ENCODE results near the gene CTXN1. TPM values are rescaled to one million over a fixed set of nuclear protein-coding genes. Genes with fewer than 3 reads are reported as not detected.

CTXN1 gene
- total RNA-seq, 1 donor: 2.5 TPM

GRCh38 chr19:7927605-7928333, 1.8 kb upstream of the CTXN1 start:
- no peak overlapping the region for H3K4me3 ChIP-seq (ENCODE audit: insufficient read depth, low read length)
- H3K27ac ChIP-seq (ENCODE audit: low read depth, low read length): peak overlapping the region; percentile 92
- no peak for TF ChIP-seq CTCF (IDR thresholded peaks at IDR 0.05; ENCODE audit: extremely low read depth, low read depth, low read length)
- H4K20me1 ChIP-seq (ENCODE audit: insufficient read depth, low read length): no peaks in the 10 kb centered on the region
- H3K79me2 ChIP-seq (ENCODE audit: insufficient read depth, low read length): peaks cover 6% of the 10 kb centered on the region
- H3K36me3 ChIP-seq (ENCODE audit: insufficient read depth, low read length): peaks cover 23% of the 10 kb centered on the region
- H3K4me2 ChIP-seq (ENCODE audit: insufficient read depth, low read length): peak overlapping the region; percentile 51
- no peaks in the 10 kb centered on the region for H3K9me3 ChIP-seq (ENCODE audit: low read depth, low read length)
- peak; percentile 76 for DNase-seq (ENCODE audit: insufficient read length, low spot score, missing footprints)
- H2AFZ ChIP-seq (ENCODE audit: low read length): no peak overlapping the region
- H3K27me3 ChIP-seq (ENCODE audit: insufficient read depth, low read length): no peaks in the 10 kb centered on the region
- peaks cover 25% of the 10 kb centered on the region for H3K4me1 ChIP-seq (ENCODE audit: insufficient read depth, low read length)

GRCh38 chr19:7926727-7927604, 1.0 kb upstream of the CTXN1 start:
- H4K20me1 ChIP-seq (ENCODE audit: insufficient read depth, low read length): peaks cover 4% of the 10 kb centered on the region
- peaks cover 22% of the 10 kb centered on the region for H3K36me3 ChIP-seq (ENCODE audit: insufficient read depth, low read length)
- no peak overlapping the region for H2AFZ ChIP-seq (ENCODE audit: low read length)
- H3K4me1 ChIP-seq (ENCODE audit: insufficient read depth, low read length): peaks cover 25% of the 10 kb centered on the region
- H3K27ac ChIP-seq (ENCODE audit: low read depth, low read length): no peak overlapping the region
- H3K27me3 ChIP-seq (ENCODE audit: insufficient read depth, low read length): no peaks in the 10 kb centered on the region
- H3K9me3 ChIP-seq (ENCODE audit: low read depth, low read length): no peaks in the 10 kb centered on the region
- peak overlapping the region; percentile 83 for H3K4me2 ChIP-seq (ENCODE audit: insufficient read depth, low read length)
- DNase-seq (ENCODE audit: insufficient read length, low spot score, missing footprints): peak; percentile 66
- no peak overlapping the region for H3K4me3 ChIP-seq (ENCODE audit: insufficient read depth, low read length)
- peaks cover 12% of the 10 kb centered on the region for H3K79me2 ChIP-seq (ENCODE audit: insufficient read depth, low read length)
- no peak for TF ChIP-seq CTCF (IDR thresholded peaks at IDR 0.05; ENCODE audit: extremely low read depth, low read depth, low read length)

- H3K36me3 ChIP-seq (ENCODE audit: insufficient read depth, low read length): peaks cover 14% of the 10 kb centered on the region
- no peak overlapping the region for H3K27ac ChIP-seq (ENCODE audit: low read depth, low read length)
- H3K4me3 ChIP-seq (ENCODE audit: insufficient read depth, low read length): peak overlapping the region; percentile 56
- peak; percentile 66 for TF ChIP-seq CTCF (IDR thresholded peaks at IDR 0.05; ENCODE audit: extremely low read depth, low read depth, low read length)
- no peak overlapping the region for H2AFZ ChIP-seq (ENCODE audit: low read length)
- H4K20me1 ChIP-seq (ENCODE audit: insufficient read depth, low read length): peaks cover 9% of the 10 kb centered on the region
- no peaks in the 10 kb centered on the region for H3K27me3 ChIP-seq (ENCODE audit: insufficient read depth, low read length)
- peak; percentile 99 for DNase-seq (ENCODE audit: insufficient read length, low spot score, missing footprints)
- H3K4me1 ChIP-seq (ENCODE audit: insufficient read depth, low read length): peaks cover 35% of the 10 kb centered on the region
- no peaks in the 10 kb centered on the region for H3K9me3 ChIP-seq (ENCODE audit: low read depth, low read length)
- peak overlapping the region; percentile 55 for H3K4me2 ChIP-seq (ENCODE audit: insufficient read depth, low read length)
- peaks cover 17% of the 10 kb centered on the region for H3K79me2 ChIP-seq (ENCODE audit: insufficient read depth, low read length)
Measured at GRCh38 chr19:7925171-7925851, 624 bp downstream of the CTXN1 start.
